GM19468 (cell line): ENCODE results near the gene PEX14.

Experiments used
- ATAC-seq: cut with Tn5 transposase; IDR thresholded peaks from one replicate; pipeline ENCODE4 v1.9.1; 2021; ENCODE audit warnings: mild to moderate bottlenecking, moderate library complexity, moderate number of reproducible peaks; ENCODE audit not compliant: unreplicated experiment; ENCODE audit errors: extremely low read depth

Gene PEX14

GRCh38 chr1:10612436-10613160 is 137.8 kb downstream of the PEX14 start:
- ATAC-seq: no peak

DNA sequence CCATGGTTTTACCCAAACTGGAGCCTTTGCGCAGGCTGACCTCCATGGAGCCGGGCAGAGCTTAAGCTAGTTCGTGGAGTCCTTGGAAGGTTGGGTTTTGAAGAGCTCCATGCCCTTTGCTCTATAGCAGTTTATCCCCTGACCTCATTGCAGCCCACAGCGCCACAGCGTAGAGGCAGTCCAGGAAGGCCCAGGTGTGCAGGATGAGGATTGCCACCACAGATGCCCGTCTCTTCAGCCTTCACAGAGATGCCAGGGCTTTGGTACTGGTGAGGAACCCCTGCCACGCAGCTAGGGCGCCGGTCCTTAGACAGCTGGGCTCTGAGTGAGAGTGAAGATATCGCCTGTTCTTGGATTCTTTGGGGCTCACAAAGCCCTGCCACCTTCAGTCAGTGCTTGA is 138.6 kb downstream of the PEX14 start:
- no peak for ATAC-seq

GRCh38 chr1:10613861-10614260 is 139.1 kb downstream of the PEX14 start:
- ATAC-seq: no peak

- ATAC-seq: no peak
These were observed 139.9 kb downstream of the PEX14 start for GRCh38 chr1:10614377-10615225.

DNA sequence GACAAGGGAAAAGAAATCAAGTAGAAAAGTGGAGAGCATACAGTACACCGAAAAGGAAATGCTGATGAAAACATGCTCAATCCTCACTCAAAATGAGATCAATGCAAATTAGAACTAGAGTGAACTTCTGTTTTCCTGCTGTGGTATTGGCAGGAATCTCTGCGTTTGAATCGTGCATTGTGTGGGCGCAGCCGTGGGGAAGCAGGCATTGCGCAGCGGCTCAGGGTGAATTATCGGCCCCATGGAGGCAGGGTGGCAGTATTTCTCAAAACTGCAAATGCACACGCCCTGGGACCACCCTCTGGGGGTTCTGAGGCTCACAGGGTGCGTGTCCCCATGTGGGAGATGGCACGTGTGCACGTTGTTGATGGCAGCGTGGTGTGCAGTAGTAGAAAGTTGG is 140.6 kb downstream of the PEX14 start:
- ATAC-seq: no peak

- ATAC-seq: no peak
These were observed 141.4 kb downstream of the PEX14 start for GRCh38 chr1:10615932-10616671.

- ATAC-seq: no peak
These were observed 141.9 kb downstream of the PEX14 start for GRCh38 chr1:10616696-10617095.

- no peak for ATAC-seq
These were observed 142.6 kb downstream of the PEX14 start for GRCh38 chr1:10617318-10617717.

DNA sequence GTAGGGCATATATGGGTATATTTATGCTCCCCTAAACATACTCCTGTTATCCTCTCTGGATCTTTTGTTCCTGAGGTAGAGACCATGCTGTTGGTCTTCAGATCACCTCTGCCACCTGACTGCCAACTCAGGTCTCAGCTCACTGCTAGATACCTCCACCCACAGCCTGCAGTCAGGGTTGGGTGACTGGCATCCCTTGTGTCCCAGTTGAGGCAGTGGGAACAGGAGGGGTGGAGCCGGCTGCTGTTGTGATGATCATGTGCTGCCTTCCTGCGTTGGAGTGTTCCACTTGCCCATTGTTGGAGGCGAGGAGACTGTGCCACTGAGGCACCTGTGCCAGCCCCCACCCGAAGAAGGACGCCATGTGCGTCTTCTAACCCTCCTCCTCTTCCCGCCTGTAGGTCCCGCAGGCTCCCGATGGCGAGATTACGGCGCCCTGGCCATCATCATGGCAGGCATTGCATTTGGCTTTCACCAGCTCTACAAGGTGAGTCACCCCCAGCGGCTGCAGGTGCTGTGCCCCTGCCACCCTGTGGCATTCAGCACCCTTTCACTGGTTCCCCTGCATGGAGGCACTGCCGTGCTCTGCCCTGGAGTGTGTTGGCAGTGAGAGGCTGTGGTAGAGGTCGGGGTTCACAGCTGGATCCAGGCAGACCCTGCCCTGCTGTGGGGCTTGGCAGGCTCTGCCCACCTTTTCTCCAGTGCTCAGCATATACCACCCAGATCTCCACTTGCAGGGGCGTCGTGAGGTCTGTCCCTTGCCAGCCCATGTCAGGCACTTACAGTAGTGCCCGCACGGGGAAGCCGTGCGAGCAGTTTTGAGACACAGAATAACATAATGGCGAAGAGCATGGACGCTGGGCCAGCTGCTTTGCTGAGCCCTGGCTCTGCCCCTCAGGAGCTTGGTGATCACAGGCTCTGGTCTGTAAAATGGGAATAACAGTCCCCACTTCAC is 143.5 kb downstream of the PEX14 start:
- no peak for ATAC-seq

GRCh38 chr1:10620776-10621175 is 146.0 kb downstream of the PEX14 start:
- ATAC-seq: no peak

GRCh38 chr1:10621906-10622305 is 147.2 kb downstream of the PEX14 start:
- no peak for ATAC-seq

GRCh38 chr1:10622910-10623685 is 148.3 kb downstream of the PEX14 start:
- no peak for ATAC-seq

- no peak for ATAC-seq
These were observed 149.0 kb downstream of the PEX14 start for GRCh38 chr1:10623686-10624145.

DNA sequence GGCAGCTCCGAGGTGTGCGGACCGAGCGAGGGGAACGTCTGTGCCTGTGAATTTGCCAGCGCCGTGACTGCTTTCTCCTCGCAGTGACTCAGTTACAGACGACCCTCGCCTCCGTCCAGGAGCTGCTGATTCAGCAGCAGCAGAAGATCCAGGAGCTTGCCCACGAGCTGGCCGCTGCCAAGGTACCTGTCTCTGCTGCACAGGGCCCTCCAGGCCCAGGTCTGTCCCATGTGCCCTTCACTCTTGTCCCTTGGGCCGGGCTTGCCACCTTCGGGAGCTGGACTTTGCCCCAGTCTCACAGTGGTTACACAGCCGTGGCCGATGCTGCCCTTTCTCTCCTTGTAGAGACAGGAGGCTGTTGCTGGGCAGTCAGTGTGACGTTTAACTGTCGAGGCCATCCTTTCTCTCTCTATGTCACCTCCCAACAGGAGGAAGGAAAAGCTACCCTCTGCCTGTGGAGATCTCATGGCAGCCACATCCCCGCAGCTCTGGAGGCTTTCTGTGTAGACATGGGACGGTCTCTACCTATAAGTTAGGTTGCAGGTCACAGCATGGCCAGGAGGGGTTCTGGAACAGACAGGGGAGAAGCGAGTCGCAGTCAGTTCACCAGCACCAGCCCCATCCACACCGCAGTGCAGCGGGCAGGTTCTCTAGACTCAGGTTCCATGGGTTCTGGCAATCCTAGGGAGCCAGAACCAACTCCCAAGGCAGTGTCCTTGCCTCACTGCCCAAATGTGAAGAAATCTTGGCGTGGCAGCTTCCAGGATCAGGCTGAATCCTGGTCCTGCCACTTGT is 149.7 kb downstream of the PEX14 start:
- ATAC-seq: no peak

DNA sequence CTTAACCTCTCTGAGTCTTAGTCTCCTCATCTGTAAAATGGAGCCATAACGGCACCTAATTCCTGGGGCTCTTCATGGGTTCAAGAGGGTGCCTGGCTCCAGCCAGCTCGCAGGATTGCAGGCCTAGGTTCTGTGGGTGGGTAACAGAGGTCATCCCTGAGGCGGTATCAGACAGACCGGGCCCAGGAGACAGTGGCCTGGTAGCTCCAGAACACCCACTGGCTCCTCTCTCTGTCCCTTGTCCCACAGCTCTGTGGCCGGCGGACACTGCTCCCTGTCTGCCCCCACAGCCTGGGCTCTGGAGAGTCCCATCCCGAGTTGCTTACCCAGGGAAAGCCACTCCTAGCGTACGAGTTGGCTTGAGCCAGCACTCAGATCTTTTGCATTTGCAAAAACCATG is 150.3 kb downstream of the PEX14 start:
- ATAC-seq: no peak

- ATAC-seq: no peak
These were observed 150.8 kb downstream of the PEX14 start for GRCh38 chr1:10625554-10625953.

DNA sequence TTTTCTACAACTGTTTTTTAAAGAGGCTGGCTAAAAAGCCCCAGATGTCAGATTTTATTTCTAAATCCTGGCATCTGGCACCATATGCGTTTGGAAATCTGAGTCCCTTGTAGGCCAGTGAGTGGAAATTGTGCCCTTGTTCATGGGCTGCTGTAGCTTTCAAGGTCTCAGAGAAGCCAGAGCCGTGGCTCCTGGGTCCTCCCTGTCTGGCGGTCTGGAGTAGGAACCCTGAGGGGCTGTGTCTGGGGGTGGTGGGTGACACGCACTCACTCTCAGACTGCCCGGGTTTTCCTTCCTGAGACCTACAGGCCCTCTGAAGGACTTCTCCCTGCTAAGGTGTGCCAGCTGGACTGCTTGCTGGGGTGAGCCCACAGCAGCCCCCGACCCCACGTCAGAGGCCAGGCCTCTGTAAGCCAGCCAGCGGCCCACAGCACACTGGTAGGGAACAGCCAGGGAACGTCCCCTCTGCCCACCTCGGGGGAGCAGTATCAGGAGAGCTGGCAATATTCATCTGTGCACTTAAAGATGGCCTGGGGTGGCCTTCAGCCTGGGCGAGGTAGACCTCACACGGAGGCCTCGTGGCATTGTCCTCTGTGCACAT is 151.5 kb downstream of the PEX14 start:
- ATAC-seq: no peak
